Neuronal stem cell (in vitro differentiated cells): ENCODE measurements around the gene CTXN1.

Source experiments
- DNase-seq: peaks from one replicate; pipeline ENCODE4 v3.0.0-alpha.2; 2013; ENCODE audit warnings: low spot score
- H2AFZ ChIP-seq: one replicate; pipeline ENCODE4 v1.6.1; 2013; ENCODE audit warnings: mild to moderate bottlenecking, low read length, inconsistent platforms
- H2AK5ac ChIP-seq: 2 replicates; pipeline ENCODE4 v1.6.1; 2013; ENCODE audit warnings: low read depth, mild to moderate bottlenecking, inconsistent platforms, low read length, moderate library complexity, mixed read lengths
- H2BK120ac ChIP-seq: 2 replicates; pipeline ENCODE4 v1.6.1; 2013; ENCODE audit warnings: low read depth, mild to moderate bottlenecking, inconsistent platforms, low read length, moderate library complexity, mixed read lengths
- H2BK12ac ChIP-seq: one replicate; pipeline ENCODE4 v1.6.1; 2013; ENCODE audit warnings: low read length, inconsistent platforms
- H2BK15ac ChIP-seq: 2 replicates; pipeline ENCODE4 v1.6.1; 2013; ENCODE audit warnings: mild to moderate bottlenecking, low read length, inconsistent platforms, mixed read lengths
- H2BK5ac ChIP-seq: one replicate; pipeline ENCODE4 v1.6.1; 2013; ENCODE audit warnings: inconsistent platforms, mild to moderate bottlenecking, low read length, moderate library complexity
- H3K14ac ChIP-seq: one replicate; pipeline ENCODE4 v1.6.1; 2013; ENCODE audit warnings: low read length, inconsistent platforms
- H3K18ac ChIP-seq: 2 replicates; pipeline ENCODE4 v1.6.1; 2013; ENCODE audit warnings: low read length, inconsistent platforms
- H3K23ac ChIP-seq: 2 replicates; pipeline ENCODE4 v1.6.1; 2013; ENCODE audit warnings: low read depth, mild to moderate bottlenecking, mixed read lengths, low read length, inconsistent platforms; ENCODE audit not compliant: poor library complexity
- H3K27ac ChIP-seq: replicated peaks from 3 replicates; pipeline ENCODE4 v1.5.1; 2013; ENCODE audit warnings: low read length, inconsistent platforms
- H3K27me3 ChIP-seq, 3 experiments: 2 replicates each; pipeline ENCODE4 v1.6.1; 2013; ENCODE audit warnings: low read length in 3 of 3, mild to moderate bottlenecking in 2 of 3, inconsistent platforms in 1 of 3, low read depth in 1 of 3, mixed read lengths in 1 of 3, moderate library complexity in 1 of 3; ENCODE audit not compliant: control insufficient read depth in 3 of 3, insufficient read depth in 3 of 3
- H3K36me3 ChIP-seq, 2 donors: replicated peaks in 1 of 2; 2 replicates each; pipeline ENCODE4 v1.6.1; 2013; ENCODE audit warnings: low read length in 2 of 2; ENCODE audit not compliant: control insufficient read depth in 2 of 2, insufficient read depth in 2 of 2
- H3K4ac ChIP-seq: 2 replicates; pipeline ENCODE4 v1.6.1; 2013; ENCODE audit warnings: inconsistent platforms, mild to moderate bottlenecking, low read length, moderate library complexity
- H3K4me1 ChIP-seq, 2 donors: 1 replicate in 1 of 2; 2 replicates in 1 of 2; pipeline ENCODE4 v1.6.1; 2013; ENCODE audit warnings: low read length in 2 of 2, low read depth in 1 of 2; ENCODE audit not compliant: control insufficient read depth in 2 of 2, insufficient read depth in 1 of 2
- H3K4me2 ChIP-seq: one replicate; pipeline ENCODE4 v1.6.1; 2013; ENCODE audit warnings: mild to moderate bottlenecking, low read length, inconsistent platforms; ENCODE audit not compliant: insufficient read depth, poor library complexity, severe bottlenecking
- H3K4me3 ChIP-seq, 2 donors: 2 replicates each; pipeline ENCODE4 v1.5.1; 2013; ENCODE audit warnings: low read length in 2 of 2, mild to moderate bottlenecking in 2 of 2, inconsistent platforms in 1 of 2, moderate library complexity in 1 of 2
- H3K79me1 ChIP-seq: one replicate; pipeline ENCODE4 v1.6.1; 2013; ENCODE audit warnings: low read depth, mild to moderate bottlenecking, inconsistent platforms, low read length, moderate library complexity
- H3K9ac ChIP-seq: one replicate; pipeline ENCODE4 v1.6.1; 2013; ENCODE audit warnings: mild to moderate bottlenecking, low read depth, low read length, inconsistent platforms; ENCODE audit not compliant: poor library complexity
- H3K9me3 ChIP-seq, 2 donors: replicated peaks in 1 of 2; 2 replicates each; pipeline versions ENCODE3 to v1.6.1; 2013; ENCODE audit warnings: low read length in 2 of 2, mild to moderate bottlenecking in 2 of 2, inconsistent platforms in 1 of 2, low read depth in 1 of 2, mixed read lengths in 1 of 2, moderate library complexity in 1 of 2; ENCODE audit not compliant: control insufficient read depth in 2 of 2, insufficient read depth in 1 of 2
- H4K8ac ChIP-seq: one replicate; pipeline ENCODE4 v1.6.1; 2013; ENCODE audit warnings: low read depth, mild to moderate bottlenecking, inconsistent platforms, low read length, moderate library complexity
- H4K91ac ChIP-seq: one replicate; pipeline ENCODE4 v1.6.1; 2013; ENCODE audit warnings: low read length, low read depth, mild to moderate bottlenecking, inconsistent platforms; ENCODE audit not compliant: poor library complexity
- WGBS, 2 donors: extraction: QIAGEN DNeasy Blood & Tissue Kit; methylation state at CpG; one replicate each; pipeline ENCODE4 v1.1.7; 2013; ENCODE audit warnings: missing lambda C conversion rate in 2 of 2, mixed read lengths in 1 of 2; ENCODE audit not compliant: insufficient read length in 2 of 2, insufficient replicate concordance in 1 of 2; ENCODE audit errors: extremely low coverage in 2 of 2; 5-methylcytosine and 5-hydroxymethylcytosine counted together

Gene CTXN1

GRCh38 chr19:7965259-7965841, 39.4 kb upstream of the CTXN1 start:
- no peak overlapping the region for H3K18ac ChIP-seq
- H2BK120ac ChIP-seq, result no peak overlapping the region
- no peaks in the 10 kb centered on the region for H3K27me3 ChIP-seq
- no CpG with 5 or more reads among the region's 12 CpGs for WGBS, 2 donors
- H3K4me3 ChIP-seq, result no peak overlapping the region
- no peak overlapping the region for H2BK15ac ChIP-seq
- H3K14ac ChIP-seq, result no peak overlapping the region
- no peak overlapping the region for H4K91ac ChIP-seq
- H3K4me1 ChIP-seq, result no peaks in the 10 kb centered on the region
- no peak overlapping the region for H2AK5ac ChIP-seq
- H3K4me2 ChIP-seq, result no peak overlapping the region
- H2BK12ac ChIP-seq, result no peak overlapping the region
- no peak overlapping the region for H3K4ac ChIP-seq
- no peak overlapping the region for H3K23ac ChIP-seq
- H3K79me1 ChIP-seq, result peaks cover 3% of the 10 kb centered on the region
- H3K9me3 ChIP-seq, result no peaks in the 10 kb centered on the region
- DNase-seq, result no peak
- H3K27ac ChIP-seq, result no peak overlapping the region
- no peak overlapping the region for H2BK5ac ChIP-seq
- no peak overlapping the region for H3K9ac ChIP-seq
- H2AFZ ChIP-seq, result no peak overlapping the region
- peaks cover 66 to 97% of the 10 kb centered on the region in 2 donors for H3K36me3 ChIP-seq
- no peak overlapping the region for H4K8ac ChIP-seq

- no peaks in the 10 kb centered on the region for H3K4me1 ChIP-seq
- H2BK12ac ChIP-seq, result no peak overlapping the region
Measured at GRCh38 chr19:7963566-7963965, 37.6 kb upstream of the CTXN1 start.

GRCh38 chr19:7962644-7963268, 36.8 kb upstream of the CTXN1 start:
- no peak overlapping the region for H3K14ac ChIP-seq
- no peak overlapping the region for H3K9ac ChIP-seq
- no peak overlapping the region for H4K8ac ChIP-seq
- peaks cover 3% of the 10 kb centered on the region for H3K79me1 ChIP-seq
- no peak overlapping the region for H2BK5ac ChIP-seq
- H3K27me3 ChIP-seq, result no peaks in the 10 kb centered on the region
- peaks cover 59 to 100% of the 10 kb centered on the region in 2 donors for H3K36me3 ChIP-seq
- H2AFZ ChIP-seq, result no peak overlapping the region
- no peak overlapping the region for H3K4me2 ChIP-seq
- no CpG with 5 or more reads among the region's 22 CpGs for WGBS, 2 donors
- no peak overlapping the region for H3K4me3 ChIP-seq
- H3K4ac ChIP-seq, result no peak overlapping the region
- no peak overlapping the region for H2BK120ac ChIP-seq
- no peaks in the 10 kb centered on the region for H3K9me3 ChIP-seq
- no peaks in the 10 kb centered on the region for H3K4me1 ChIP-seq
- no peak for DNase-seq
- H2AK5ac ChIP-seq, result no peak overlapping the region
- no peak overlapping the region for H2BK15ac ChIP-seq
- no peak overlapping the region for H3K18ac ChIP-seq
- H3K27ac ChIP-seq, result no peak overlapping the region
- no peak overlapping the region for H2BK12ac ChIP-seq
- no peak overlapping the region for H4K91ac ChIP-seq
- H3K23ac ChIP-seq, result no peak overlapping the region

More at GRCh38 chr19:7963566-7963965, 37.6 kb upstream of the CTXN1 start:
- no peak overlapping the region for H2BK5ac ChIP-seq
- no peak overlapping the region for H2AFZ ChIP-seq
- no peak overlapping the region for H3K14ac ChIP-seq
- DNase-seq, result no peak
- H3K9ac ChIP-seq, result peak overlapping the region; percentile 47
- no peak overlapping the region for H2BK120ac ChIP-seq
- H3K36me3 ChIP-seq, result peaks cover 61 to 100% of the 10 kb centered on the region in 2 donors
- H4K91ac ChIP-seq, result no peak overlapping the region
- no CpG with 5 or more reads among the region's 25 CpGs for WGBS, 2 donors
- H3K4me3 ChIP-seq, result no peak overlapping the region
- H3K4me2 ChIP-seq, result no peak overlapping the region
- no peak overlapping the region for H2AK5ac ChIP-seq
- no peak overlapping the region for H4K8ac ChIP-seq
- no peak overlapping the region for H3K4ac ChIP-seq
- no peaks in the 10 kb centered on the region for H3K9me3 ChIP-seq
- peaks cover 3% of the 10 kb centered on the region for H3K79me1 ChIP-seq
- H2BK15ac ChIP-seq, result no peak overlapping the region
- no peaks in the 10 kb centered on the region for H3K27me3 ChIP-seq
- no peak overlapping the region for H3K27ac ChIP-seq
- H3K23ac ChIP-seq, result no peak overlapping the region
- no peak overlapping the region for H3K18ac ChIP-seq

GRCh38 chr19:7961920-7962626, 36.1 kb upstream of the CTXN1 start:
- Histone ChIP-seq H3K18ac (no peak overlapping the region), H4K8ac (no peak overlapping the region), H3K27me3 (no peaks in the 10 kb centered on the region), H3K23ac (no peak overlapping the region), H3K4me2 (no peak overlapping the region), H3K79me1 (peaks cover 3% of the 10 kb centered on the region), H2BK5ac (no peak overlapping the region), H3K27ac (no peak overlapping the region), H4K91ac (no peak overlapping the region), H2BK120ac (no peak overlapping the region), H3K4me3 (no peak overlapping the region), H2AFZ (no peak overlapping the region), H3K9ac (no peak overlapping the region), H2BK12ac (no peak overlapping the region), H3K36me3 (peaks cover 53 to 99% of the 10 kb centered on the region in 2 donors), H3K9me3 (no peaks in the 10 kb centered on the region), H3K4me1 (no peaks in the 10 kb centered on the region), H3K4ac (no peak overlapping the region), H3K14ac (no peak overlapping the region), H2BK15ac (no peak overlapping the region), H2AK5ac (no peak overlapping the region)
- no CpG with 5 or more reads among the region's 13 CpGs for WGBS, 2 donors
- DNase-seq, result no peak
